GM23338 (cell line): ENCODE results near the gene PAX5. TPM values are rescaled to one million over a fixed set of nuclear protein-coding genes. Genes with fewer than 3 reads are reported as not detected.

Source experiments
- ATAC-seq: fragments of 200-7000 bp; cut with Tn5 transposase; 3 replicates; pipeline ENCODE4 v1.9.1; 2020
- DNase-seq: peaks from one replicate; pipeline ENCODE4 v3.0.0-alpha.2; 2015; ENCODE audit warnings: low spot score
- H2AFZ ChIP-seq: fragments of 200-600 bp; sonication (generic); 2 replicates; pipeline ENCODE4 v1.8.0; 2016; ENCODE audit warnings: antibody characterized with exemption, mild to moderate bottlenecking, moderate library complexity
- H3F3A ChIP-seq: fragments of 200-600 bp; sonication (generic); replicated peaks from 2 replicates; pipeline ENCODE4 v1.8.0; 2017; ENCODE audit warnings: antibody characterized with exemption, mixed run types, low read depth
- H3K27ac ChIP-seq: fragments of 200-600 bp; sonication (generic); 2 replicates; pipeline ENCODE4 v1.6.1; 2016; ENCODE audit warnings: low read depth
- H3K27me3 ChIP-seq: fragments of 200-600 bp; sonication (generic); 2 replicates; pipeline ENCODE4 v1.8.0; 2016; ENCODE audit warnings: mild to moderate bottlenecking, mixed run types, moderate library complexity; ENCODE audit not compliant: insufficient read depth
- H3K36me3 ChIP-seq: fragments of 200-600 bp; sonication (generic); 2 replicates; pipeline ENCODE4 v1.8.0; 2016; ENCODE audit warnings: mild to moderate bottlenecking; ENCODE audit not compliant: insufficient read depth
- H3K4me1 ChIP-seq: fragments of 200-600 bp; sonication (generic); 2 replicates; pipeline ENCODE4 v1.8.0; 2016; ENCODE audit warnings: mild to moderate bottlenecking, moderate library complexity; ENCODE audit not compliant: insufficient read depth
- H3K4me2 ChIP-seq: fragments of 200-600 bp; sonication (generic); 2 replicates; pipeline ENCODE4 v1.7.1; 2017; ENCODE audit warnings: mixed run types
- H3K4me3 ChIP-seq: fragments of 200-600 bp; sonication (generic); 2 replicates; pipeline ENCODE4 v1.6.1; 2016; ENCODE audit warnings: mixed run types
- H3K79me2 ChIP-seq: fragments of 200-600 bp; sonication (generic); replicated peaks from 2 replicates; pipeline ENCODE4 v1.8.0; 2017; ENCODE audit warnings: mild to moderate bottlenecking; ENCODE audit not compliant: insufficient read depth
- H3K9me2 ChIP-seq: fragments of 200-600 bp; sonication (generic); 2 replicates; pipeline ENCODE4 v1.8.0; 2017; ENCODE audit not compliant: insufficient read depth
- H4K20me1 ChIP-seq: fragments of 200-600 bp; sonication (generic); replicated peaks from 2 replicates; pipeline ENCODE4 v1.8.0; 2017; ENCODE audit warnings: mild to moderate bottlenecking; ENCODE audit not compliant: insufficient read depth
- H3K27ac Mint-ChIP-seq: 2 replicates; pipeline ENCODE4 v1.8.0; 2020; ENCODE audit warnings: inconsistent platforms, mild to moderate bottlenecking, moderate library complexity, mixed read lengths
- H3K27me3 Mint-ChIP-seq: 3 replicates; pipeline ENCODE4 v1.8.0; 2022; ENCODE audit warnings: low read depth, mild to moderate bottlenecking, moderate library complexity, mixed read lengths, inconsistent platforms; ENCODE audit not compliant: insufficient read depth, poor library complexity
- H3K36me3 Mint-ChIP-seq: 3 replicates; pipeline ENCODE4 v1.8.0; 2021; ENCODE audit warnings: low read depth, mild to moderate bottlenecking, inconsistent platforms, moderate library complexity, mixed read lengths
- H3K4me1 Mint-ChIP-seq: 3 replicates; pipeline ENCODE4 v1.8.0; 2020; ENCODE audit warnings: mild to moderate bottlenecking, inconsistent platforms, mixed read lengths
- H3K4me3 Mint-ChIP-seq: 3 replicates; pipeline ENCODE4 v1.8.0; 2021; ENCODE audit warnings: moderate library complexity, mild to moderate bottlenecking, inconsistent platforms, mixed read lengths
- H3K9me3 Mint-ChIP-seq: 3 replicates; pipeline ENCODE4 v1.8.0; 2020; ENCODE audit warnings: moderate library complexity, mild to moderate bottlenecking, inconsistent platforms, mixed read lengths
- CREB1 ChIP-seq: fragments of 250-450 bp; sonication (Bioruptor Pico); IDR thresholded peaks from 2 replicates; pipeline ENCODE4 v1.5.0; 2020; ENCODE audit warnings: low read depth, mild to moderate bottlenecking, moderate library complexity
- CTCF ChIP-seq, 2 experiments: fragments of 200-600 bp in 1 of 2; sonication (generic) in 1 of 2; conservative IDR thresholded peaks; 2 replicates each; pipeline versions ENCODE4 v1.5.1 to v1.6.1; 2016 to 2017; ENCODE audit warnings: antibody characterized with exemption in 2 of 2, low read depth in 2 of 2, mild to moderate bottlenecking in 2 of 2, moderate library complexity in 1 of 2
- ETS1 ChIP-seq: IDR thresholded peaks from 2 replicates; pipeline ENCODE4 v1.6.1; 2016; ENCODE audit warnings: antibody characterized with exemption
- EZH2 ChIP-seq: fragments of 200-600 bp; sonication (generic); IDR thresholded peaks from one replicate; pipeline ENCODE4 v1.8.0; 2017; ENCODE audit warnings: antibody characterized with exemption, mild to moderate bottlenecking, low read depth; ENCODE audit not compliant: unreplicated experiment
- EZH2phosphoT487 ChIP-seq: fragments of 200-600 bp; sonication (generic); IDR thresholded peaks from one replicate; pipeline ENCODE4 v1.8.1; 2018; ENCODE audit warnings: antibody characterized with exemption; ENCODE audit not compliant: unreplicated experiment
- JUNB ChIP-seq: IDR thresholded peaks from one replicate; pipeline ENCODE4 v1.6.1; 2016; ENCODE audit warnings: antibody characterized with exemption; ENCODE audit not compliant: unreplicated experiment
- NANOG ChIP-seq: IDR thresholded peaks from 2 replicates; pipeline ENCODE4 v1.6.1; 2016; ENCODE audit warnings: antibody characterized with exemption, borderline replicate concordance
- POLR2AphosphoS5 ChIP-seq: IDR thresholded peaks from 2 replicates; pipeline ENCODE4 v1.6.1; 2016; ENCODE audit warnings: antibody characterized with exemption, low read depth
- STAT1 ChIP-seq: IDR thresholded peaks from one replicate; pipeline ENCODE4 v1.6.1; 2016; ENCODE audit warnings: antibody characterized with exemption; ENCODE audit not compliant: unreplicated experiment
- ZNF114 ChIP-seq: fragments of 250-450 bp; sonication (Bioruptor Pico); IDR thresholded peaks from 2 replicates; pipeline ENCODE4 v1.5.0; 2020; ENCODE audit warnings: mild to moderate bottlenecking, moderate library complexity
- ZNF331 ChIP-seq: fragments of 250-450 bp; sonication (Bioruptor Pico); IDR thresholded peaks from 2 replicates; pipeline ENCODE4 v1.5.0; 2020; ENCODE audit warnings: low read depth, mild to moderate bottlenecking, moderate library complexity
- ZNF462 ChIP-seq: fragments of 250-450 bp; sonication (Bioruptor Pico); IDR thresholded peaks from 2 replicates; pipeline ENCODE4 v1.5.0; 2020; ENCODE audit warnings: mild to moderate bottlenecking, moderate library complexity
- polyA plus RNA-seq: library from polyadenylated mRNA; unstranded; fragments of >200 nt; fragmentation: Nextera tagmentation; extraction: Ambion mirVana; gene quantifications from 2 replicates; pipeline ENCODE4 v1.2.1, GENCODE V29; 2016
- total RNA-seq: library from RNA; depleted of rRNA; stranded (reverse); fragments of >200 nt; shearing (Covaris generic); gene quantifications from 2 replicates; pipeline ENCODE4 v1.2.3, GENCODE V29; 2014
- TF ChIP-seq, protein P1 (sequence below): IDR thresholded peaks from one replicate; pipeline ENCODE4 v1.6.1; 2018; ENCODE audit warnings: antibody characterized with exemption; ENCODE audit not compliant: unreplicated experiment

PAX5 gene
- total and polyA plus RNA-seq, 2 experiments from 2014 or later, result 0.17 to 0.60 TPM

DNA sequence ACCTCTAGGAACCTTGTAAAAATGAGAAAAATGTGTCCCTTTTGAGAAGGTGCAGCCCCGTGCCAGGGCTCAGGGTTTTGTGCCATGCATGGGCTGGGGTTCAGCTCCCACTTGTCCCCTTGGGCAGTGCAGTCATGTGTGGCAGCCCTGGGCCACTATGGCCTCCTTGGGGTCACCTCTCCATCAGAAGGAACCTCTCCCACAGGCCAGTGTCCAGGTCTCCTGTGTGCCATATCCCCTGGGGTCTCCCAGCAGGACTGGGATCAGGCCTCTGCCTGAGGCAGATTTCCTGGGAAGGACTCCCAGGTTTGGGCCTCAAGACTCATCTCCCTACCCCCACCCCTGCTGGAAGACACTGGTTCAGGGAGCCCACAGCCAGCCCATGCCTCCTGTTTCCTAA is 189.1 kb downstream of the PAX5 start:
- Histone ChIP-seq H3K4me3 (no peak overlapping the region), H3K9me2 (no peaks in the 10 kb centered on the region), H4K20me1 (no peaks in the 10 kb centered on the region), H3K36me3 (no peaks in the 10 kb centered on the region), H2AFZ (no peak overlapping the region), H3K79me2 (no peaks in the 10 kb centered on the region), H3K27ac (no peak overlapping the region), H3F3A (no peaks in the 10 kb centered on the region), H3K4me2 (no peak overlapping the region), H3K27me3 (no peaks in the 10 kb centered on the region), H3K4me1 (peaks cover 13% of the 10 kb centered on the region; the same call in 1 of the 2 replicates)
- Mint-ChIP-seq H3K27ac (no peak overlapping the region), H3K9me3 (no peaks in the 10 kb centered on the region; the same call in 2 of the 3 replicates), H3K4me1 (peaks cover 19% of the 10 kb centered on the region), H3K27me3 (peaks cover 20% of the 10 kb centered on the region), H3K4me3 (no peak overlapping the region), H3K36me3 (no peaks in the 10 kb centered on the region)
- TF ChIP-seq, protein P1, sequence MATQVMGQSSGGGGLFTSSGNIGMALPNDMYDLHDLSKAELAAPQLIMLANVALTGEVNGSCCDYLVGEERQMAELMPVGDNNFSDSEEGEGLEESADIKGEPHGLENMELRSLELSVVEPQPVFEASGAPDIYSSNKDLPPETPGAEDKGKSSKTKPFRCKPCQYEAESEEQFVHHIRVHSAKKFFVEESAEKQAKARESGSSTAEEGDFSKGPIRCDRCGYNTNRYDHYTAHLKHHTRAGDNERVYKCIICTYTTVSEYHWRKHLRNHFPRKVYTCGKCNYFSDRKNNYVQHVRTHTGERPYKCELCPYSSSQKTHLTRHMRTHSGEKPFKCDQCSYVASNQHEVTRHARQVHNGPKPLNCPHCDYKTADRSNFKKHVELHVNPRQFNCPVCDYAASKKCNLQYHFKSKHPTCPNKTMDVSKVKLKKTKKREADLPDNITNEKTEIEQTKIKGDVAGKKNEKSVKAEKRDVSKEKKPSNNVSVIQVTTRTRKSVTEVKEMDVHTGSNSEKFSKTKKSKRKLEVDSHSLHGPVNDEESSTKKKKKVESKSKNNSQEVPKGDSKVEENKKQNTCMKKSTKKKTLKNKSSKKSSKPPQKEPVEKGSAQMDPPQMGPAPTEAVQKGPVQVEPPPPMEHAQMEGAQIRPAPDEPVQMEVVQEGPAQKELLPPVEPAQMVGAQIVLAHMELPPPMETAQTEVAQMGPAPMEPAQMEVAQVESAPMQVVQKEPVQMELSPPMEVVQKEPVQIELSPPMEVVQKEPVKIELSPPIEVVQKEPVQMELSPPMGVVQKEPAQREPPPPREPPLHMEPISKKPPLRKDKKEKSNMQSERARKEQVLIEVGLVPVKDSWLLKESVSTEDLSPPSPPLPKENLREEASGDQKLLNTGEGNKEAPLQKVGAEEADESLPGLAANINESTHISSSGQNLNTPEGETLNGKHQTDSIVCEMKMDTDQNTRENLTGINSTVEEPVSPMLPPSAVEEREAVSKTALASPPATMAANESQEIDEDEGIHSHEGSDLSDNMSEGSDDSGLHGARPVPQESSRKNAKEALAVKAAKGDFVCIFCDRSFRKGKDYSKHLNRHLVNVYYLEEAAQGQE, result no peak
- TF ChIP-seq STAT1 (no peak), JUNB (no peak), ETS1 (no peak), EZH2 (no peak), ZNF331 (no peak), NANOG (no peak), POLR2AphosphoS5 (no peak), CREB1 (CRISPR knock-in tag) (no peak), ZNF114 (CRISPR knock-in tag) (no peak), EZH2phosphoT487 (no peak), CTCF (conservative IDR thresholded peaks at IDR 0.05; ENCODE audit: low read depth in 2 of 2) (no peak), ZNF462 (CRISPR knock-in tag) (no peak)
- DNase-seq (no peak), ATAC-seq (no peak)
